ENCODE results near the gene SUGCT.

- no peak for TF ChIP-seq CTCF (IDR thresholded peaks at IDR 0.05)
- no peak for TF ChIP-seq EP300 (IDR thresholded peaks at IDR 0.05; ENCODE audit: borderline replicate concordance in 1 of 2, low read depth in 1 of 2, low read length in 1 of 2)
- no peak for TF ChIP-seq RCOR1 (IDR thresholded peaks at IDR 0.05; ENCODE audit: low read length)
- no peak for TF ChIP-seq USF2 (IDR thresholded peaks at IDR 0.05; ENCODE audit: borderline replicate concordance, low read depth, low read length)
- no peak for TF ChIP-seq POLR2AphosphoS5 (IDR thresholded peaks at IDR 0.05; ENCODE audit: low read depth, low read length)
- no peak for TF ChIP-seq GABPA (IDR thresholded peaks at IDR 0.05; ENCODE audit: low read depth)
- TF ChIP-seq IRF3 (IDR thresholded peaks at IDR 0.05; ENCODE audit: low read depth, low read length), result no peak
- no peak for TF ChIP-seq RAD21 (IDR thresholded peaks at IDR 0.05; ENCODE audit: low read length)
These were observed 649.4 kb downstream of the SUGCT start for GRCh38 chr7:40784176-40784575.

Measured in SK-N-SH (cell line).